KMS-11 (cell line): ENCODE measurements around the gene MCTP2.

ENCODE experiments used
- H2AFZ ChIP-seq: fragments of 200-600 bp; sonication (generic); 2 replicates; pipeline ENCODE4 v1.6.1; 2016; ENCODE audit warnings: antibody characterized with exemption, mixed run types, low read depth
- H3K27ac ChIP-seq: fragments of 200-600 bp; sonication (generic); 2 replicates; pipeline ENCODE4 v1.6.1; 2016; ENCODE audit warnings: mild to moderate bottlenecking, mixed run types
- H3K27me3 ChIP-seq: fragments of 200-600 bp; sonication (generic); 2 replicates; pipeline ENCODE4 v1.6.1; 2017; ENCODE audit warnings: mild to moderate bottlenecking, low read depth, mixed run types, moderate library complexity; ENCODE audit not compliant: insufficient read depth
- H3K36me3 ChIP-seq: fragments of 200-600 bp; sonication (generic); 2 replicates; pipeline ENCODE4 v1.6.1; 2017; ENCODE audit warnings: mild to moderate bottlenecking, mixed run types; ENCODE audit not compliant: insufficient read depth
- H3K4me1 ChIP-seq: fragments of 200-600 bp; sonication (generic); 2 replicates; pipeline ENCODE4 v1.6.1; 2016; ENCODE audit warnings: mild to moderate bottlenecking, low read depth, mixed run types; ENCODE audit not compliant: poor library complexity, severe bottlenecking
- H3K4me2 ChIP-seq: fragments of 200-600 bp; sonication (generic); 2 replicates; pipeline ENCODE4 v1.7.0; 2016; ENCODE audit warnings: mild to moderate bottlenecking, mixed run types
- H3K4me3 ChIP-seq: fragments of 200-600 bp; sonication (generic); IDR thresholded peaks from 2 replicates; pipeline ENCODE4 v1.6.1; 2017; ENCODE audit warnings: low read depth, low read length, mixed read lengths; ENCODE audit not compliant: insufficient read depth
- H3K79me2 ChIP-seq: fragments of 200-600 bp; sonication (generic); 2 replicates; pipeline ENCODE4 v1.6.1; 2016; ENCODE audit warnings: low read depth, mixed run types; ENCODE audit not compliant: insufficient read depth
- H3K9ac ChIP-seq: fragments of 200-600 bp; sonication (generic); 2 replicates; pipeline ENCODE4 v1.6.1; 2016; ENCODE audit warnings: mild to moderate bottlenecking, mixed run types
- H4K20me1 ChIP-seq: fragments of 200-600 bp; sonication (generic); 2 replicates; pipeline ENCODE4 v1.6.1; 2016; ENCODE audit warnings: mild to moderate bottlenecking, mixed run types; ENCODE audit not compliant: insufficient read depth
- CTCF ChIP-seq: fragments of 200-600 bp; sonication (generic); conservative IDR thresholded peaks from 2 replicates; pipeline ENCODE4 v1.6.1; 2017; ENCODE audit warnings: low read depth, mild to moderate bottlenecking, antibody characterized with exemption, low read length, moderate library complexity, mixed read lengths

Gene MCTP2

DNA sequence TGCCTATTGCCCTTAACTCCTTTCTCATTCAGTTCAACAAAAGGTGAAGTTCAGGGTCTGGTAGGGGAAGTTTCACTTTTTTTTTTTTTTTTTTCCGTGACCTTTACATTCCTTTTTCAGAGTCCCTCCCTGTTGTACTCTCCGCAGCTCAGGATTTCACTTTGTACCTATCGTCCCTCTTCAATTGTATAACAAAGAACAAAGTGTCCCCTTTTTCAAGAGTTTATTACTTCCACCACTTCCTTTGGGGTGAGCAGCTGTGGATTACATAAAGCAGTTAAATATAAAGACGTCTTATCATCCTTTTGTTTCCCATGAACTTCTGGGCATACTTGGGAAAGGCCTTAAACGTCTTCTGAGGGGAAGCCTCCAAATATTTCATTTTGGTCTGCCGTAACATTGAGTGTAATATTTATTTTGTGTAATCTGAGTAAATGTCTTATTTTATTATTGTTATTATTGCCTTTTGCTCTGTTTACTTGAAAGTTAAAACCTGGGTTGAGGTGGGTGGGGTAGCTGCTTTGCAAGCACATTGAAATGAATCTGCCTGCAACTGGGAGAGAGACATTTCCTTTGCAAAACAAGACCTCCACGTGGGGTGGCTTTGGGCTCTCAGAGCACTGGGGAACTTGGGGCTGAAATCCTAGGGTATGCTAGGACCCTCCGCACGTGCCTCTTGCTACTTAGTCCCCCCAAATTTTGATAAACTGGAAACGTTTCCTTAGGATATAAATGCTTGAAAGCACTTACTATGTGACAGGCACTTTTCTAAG, 169.4 kb downstream of the MCTP2 start:
- no peak for TF ChIP-seq CTCF
- H3K4me2 ChIP-seq: no peak overlapping the region
- no peak overlapping the region for H2AFZ ChIP-seq
- H4K20me1 ChIP-seq: no peaks in the 10 kb centered on the region
- H3K4me3 ChIP-seq: no peak overlapping the region
- H3K9ac ChIP-seq: no peak overlapping the region
- no peaks in the 10 kb centered on the region for H3K27me3 ChIP-seq
- H3K79me2 ChIP-seq: no peaks in the 10 kb centered on the region
- H3K36me3 ChIP-seq: no peaks in the 10 kb centered on the region
- H3K4me1 ChIP-seq: no peaks in the 10 kb centered on the region
- H3K27ac ChIP-seq: no peak overlapping the region

- Histone ChIP-seq H3K27ac (no peak overlapping the region), H3K79me2 (no peaks in the 10 kb centered on the region), H4K20me1 (no peaks in the 10 kb centered on the region), H3K27me3 (no peaks in the 10 kb centered on the region), H3K36me3 (no peaks in the 10 kb centered on the region), H3K4me2 (no peak overlapping the region), H3K4me1 (no peaks in the 10 kb centered on the region), H3K4me3 (no peak overlapping the region), H2AFZ (no peak overlapping the region), H3K9ac (no peak overlapping the region)
- no peak for TF ChIP-seq CTCF
Measured at GRCh38 chr15:94403331-94403730, 172.0 kb downstream of the MCTP2 start.

GRCh38 chr15:94404733-94405283, 173.4 kb downstream of the MCTP2 start:
- Histone ChIP-seq H3K9ac (no peak overlapping the region), H3K27ac (no peak overlapping the region), H3K4me3 (no peak overlapping the region), H3K79me2 (no peaks in the 10 kb centered on the region), H2AFZ (no peak overlapping the region), H3K27me3 (no peaks in the 10 kb centered on the region), H3K4me2 (no peak overlapping the region), H4K20me1 (no peaks in the 10 kb centered on the region), H3K36me3 (no peaks in the 10 kb centered on the region), H3K4me1 (no peaks in the 10 kb centered on the region)
- TF ChIP-seq CTCF: no peak

- Histone ChIP-seq H3K9ac (no peak overlapping the region), H3K79me2 (no peaks in the 10 kb centered on the region), H3K4me1 (no peaks in the 10 kb centered on the region), H3K27me3 (no peaks in the 10 kb centered on the region), H4K20me1 (no peaks in the 10 kb centered on the region), H3K4me3 (no peak overlapping the region), H3K4me2 (no peak overlapping the region), H3K27ac (no peak overlapping the region), H2AFZ (no peak overlapping the region), H3K36me3 (no peaks in the 10 kb centered on the region)
- no peak for TF ChIP-seq CTCF
Measured at GRCh38 chr15:94411285-94411684, 179.9 kb downstream of the MCTP2 start.
